ENCODE data around the gene SH3GLB1. TPM values are rescaled to one million over a fixed set of nuclear protein-coding genes. Genes with fewer than 3 reads are reported as not detected.

SH3GLB1 gene
- total and polyA plus RNA-seq, 10 of the 15 experiments (the other 5 are each of a cell fraction or from before 2014, with no cell fraction given), result 18.0 to 59.0 (median 36.5) TPM

- TF ChIP-seq ZSCAN29 (IDR thresholded peaks at IDR 0.05) (no peak), ZBTB4 (CRISPR knock-in tag; IDR thresholded peaks at IDR 0.05) (no peak), IRF3 (IDR thresholded peaks at IDR 0.05) (no peak), BMI1 (IDR thresholded peaks at IDR 0.05; ENCODE audit: borderline replicate concordance) (no peak), CHD1 (IDR thresholded peaks at IDR 0.05; ENCODE audit: low read depth, low read length) (0 out of 2 replicates have a peak, but pooled peaks have one; percentile 35), WRNIP1 (IDR thresholded peaks at IDR 0.05; ENCODE audit: borderline replicate concordance, low read depth, low read length) (no peak), IRF4 (IDR thresholded peaks at IDR 0.05; ENCODE audit: low read depth, low read length) (no peak), FOXM1 (IDR thresholded peaks at IDR 0.05; ENCODE audit: low read depth, low read length) (no peak), CBX3 (IDR thresholded peaks at IDR 0.05; ENCODE audit: borderline replicate concordance, low read depth) (no peak), SMC3 (IDR thresholded peaks at IDR 0.05; ENCODE audit: borderline replicate concordance, low read length) (no peak), E4F1 (IDR thresholded peaks at IDR 0.05; ENCODE audit: borderline replicate concordance, partially characterized antibody) (no peak), SIN3A (IDR thresholded peaks at IDR 0.05; ENCODE audit: low read depth, low read length) (no peak), BCL3 (IDR thresholded peaks at IDR 0.05; ENCODE audit: borderline replicate concordance, insufficient read depth, low read depth, low read length, poor library complexity, severe bottlenecking) (no peak), YBX1 (IDR thresholded peaks at IDR 0.05) (no peak), ZNF384 (IDR thresholded peaks at IDR 0.05; ENCODE audit: borderline replicate concordance, low read depth, low read length) (no peak), CREM (IDR thresholded peaks at IDR 0.05; ENCODE audit: low read depth) (no peak), MXI1 (IDR thresholded peaks at IDR 0.05; ENCODE audit: low read depth, low read length) (no peak), ZNF592 (IDR thresholded peaks at IDR 0.05) (no peak)
Observed at GRCh38 chr1:86704972-86705664, 742 bp downstream of the SH3GLB1 start (continued).
